ENCODE data around the gene APOC1.
"Not testable (repeated sequence)": the region's sequence is repeated elsewhere in the genome, so short reads cannot be mapped to it uniquely, and the experiment has no call there.

APOC1 gene

DNA sequence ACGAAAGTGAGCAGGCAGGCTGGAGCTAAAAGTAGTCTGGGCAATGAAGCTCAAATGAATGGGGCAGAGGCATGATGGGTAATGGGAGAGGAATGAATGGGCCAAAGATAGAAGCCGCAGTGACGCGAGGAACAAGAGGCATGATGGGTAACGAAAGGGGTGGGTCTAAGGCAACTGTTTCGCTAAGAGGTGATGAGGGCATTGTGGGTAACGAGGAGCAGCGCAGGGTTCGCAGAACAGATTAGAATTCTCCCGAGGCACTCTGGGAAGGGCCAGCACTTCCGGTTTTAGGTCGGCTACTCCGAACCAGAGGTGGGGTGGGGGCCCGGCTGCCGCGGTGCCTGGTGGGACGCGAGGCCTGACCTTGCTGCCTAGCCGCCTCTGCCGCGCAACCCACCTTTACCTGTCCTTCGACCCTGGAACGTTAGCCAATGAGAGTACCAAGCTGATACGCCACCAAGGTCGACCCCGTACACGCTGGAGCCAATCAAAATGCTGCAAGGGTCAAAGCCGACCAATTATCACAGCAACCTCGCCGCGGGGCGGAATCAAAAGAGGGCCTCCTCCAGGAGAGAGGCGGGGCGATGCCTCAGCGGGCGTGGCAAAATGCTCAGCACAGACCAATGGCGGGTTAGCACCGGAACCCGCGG is 23.9 kb upstream of the APOC1 start:
- peak; percentile 100 for DNase-seq (ENCODE audit: low spot score)

DNA sequence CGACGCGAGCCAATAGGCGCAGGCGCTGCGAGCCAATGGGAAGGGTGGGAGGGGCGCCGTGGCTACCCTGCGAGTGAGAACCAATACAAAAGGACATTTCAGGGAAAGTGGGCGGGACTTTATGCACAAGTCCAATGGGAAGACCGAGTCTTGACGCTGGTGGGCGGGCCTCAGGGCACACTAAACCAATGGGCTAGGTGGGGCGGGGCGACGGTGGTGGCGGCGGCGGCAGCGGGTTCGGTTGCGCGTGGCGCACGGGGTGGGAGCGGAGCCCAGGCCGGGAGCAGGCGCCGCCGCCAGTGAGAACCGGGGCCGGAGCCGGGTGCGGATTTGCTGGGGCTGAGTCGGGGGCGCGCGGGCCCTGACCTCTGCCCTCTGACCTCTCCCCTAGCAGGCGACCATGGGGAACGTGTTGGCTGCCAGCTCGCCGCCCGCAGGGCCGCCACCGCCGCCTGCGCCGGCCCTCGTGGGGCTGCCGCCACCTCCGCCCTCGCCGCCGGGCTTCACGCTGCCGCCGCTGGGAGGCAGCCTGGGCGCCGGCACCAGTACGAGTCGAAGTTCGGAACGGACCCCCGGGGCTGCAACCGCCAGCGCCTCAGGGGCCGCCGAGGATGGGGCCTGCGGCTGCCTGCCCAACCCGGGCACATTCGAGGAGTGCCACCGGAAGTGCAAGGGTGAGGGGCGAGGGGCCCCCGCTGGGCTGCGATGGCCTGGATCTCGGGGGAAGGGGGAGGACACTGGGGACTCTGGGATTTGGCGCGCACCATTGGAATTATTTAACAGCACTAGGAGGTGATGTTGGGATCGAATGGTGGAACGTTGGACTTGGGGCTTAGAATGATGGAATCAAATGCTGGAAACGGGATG is 23.2 kb upstream of the APOC1 start, which contains the start of gene TOMM40:
Gene TOMM40 (plus strand): TSS at position 239 of the 867 bp plus-strand sequence. CDS start 162 bp downstream, at position 401.
- no peak for DNase-seq (ENCODE audit: low spot score)

DNA sequence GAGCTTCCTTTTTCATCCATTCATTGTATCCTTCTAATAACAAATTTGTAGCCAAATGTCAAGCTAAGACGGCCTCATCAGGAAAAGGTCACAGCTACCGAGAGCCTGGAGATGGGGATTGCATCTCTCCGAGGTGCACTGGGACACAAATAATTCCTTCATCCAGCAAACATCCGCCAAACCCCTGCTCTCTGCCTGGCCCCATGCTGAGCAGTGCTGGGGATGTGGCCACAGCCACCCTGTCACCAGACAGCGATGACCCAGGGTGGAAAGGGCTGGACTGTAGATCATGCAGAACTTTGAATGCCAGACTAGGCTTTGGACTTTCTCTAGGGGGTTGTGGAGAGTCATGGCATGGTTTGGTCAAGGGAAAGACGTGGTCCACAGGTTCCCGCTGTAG is 21.5 kb upstream of the APOC1 start:
- no peak for DNase-seq (ENCODE audit: low spot score)

DNA sequence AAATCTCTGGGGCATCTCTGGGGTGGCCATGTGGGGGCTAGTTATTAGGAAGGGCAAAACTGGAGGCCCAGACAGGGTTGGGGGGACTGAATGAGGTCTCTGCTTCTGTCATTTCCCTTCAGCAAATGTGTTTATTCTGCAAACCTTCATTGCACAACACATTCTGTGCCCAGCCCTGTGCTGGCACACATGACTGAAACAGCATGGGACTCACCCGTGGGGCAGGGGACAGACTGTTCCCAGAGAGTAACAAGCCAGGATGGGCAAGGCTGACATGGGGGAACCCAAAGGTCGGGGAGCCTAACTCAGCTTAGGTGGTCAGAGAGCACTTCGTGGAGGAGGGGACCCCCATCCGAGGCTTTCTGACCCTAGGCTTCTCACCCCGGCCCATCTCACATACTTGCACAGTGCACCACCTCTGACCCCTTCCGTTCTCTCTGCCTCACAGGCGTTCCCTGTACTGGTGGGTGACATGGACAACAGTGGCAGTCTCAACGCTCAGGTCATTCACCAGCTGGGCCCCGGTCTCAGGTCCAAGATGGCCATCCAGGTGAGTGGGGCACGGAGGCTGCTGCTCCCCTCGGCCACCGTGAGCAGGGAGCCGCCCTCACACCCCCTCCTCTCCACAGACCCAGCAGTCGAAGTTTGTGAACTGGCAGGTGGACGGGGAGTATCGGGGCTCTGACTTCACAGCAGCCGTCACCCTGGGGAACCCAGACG is 20.9 kb upstream of the APOC1 start:
- no peak for DNase-seq (ENCODE audit: low spot score)

DNA sequence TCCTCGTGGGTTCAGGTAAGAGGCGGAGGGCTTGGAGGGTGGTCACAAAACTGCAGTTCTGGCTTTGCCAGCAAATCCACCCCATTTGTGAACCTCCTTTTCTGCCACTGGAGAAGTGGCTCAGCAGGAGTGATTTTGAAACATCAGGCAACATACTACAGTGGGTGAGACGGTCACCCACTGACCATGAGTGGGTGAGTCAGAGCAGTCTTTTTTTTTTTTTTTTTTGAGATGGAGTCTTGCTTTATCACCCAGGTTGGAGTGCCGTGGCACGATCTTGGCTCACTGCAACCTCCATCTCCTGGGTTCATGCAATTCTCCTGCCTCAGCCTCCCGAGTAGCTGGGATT is 20.4 kb upstream of the APOC1 start:
- DNase-seq (ENCODE audit: low spot score): no peak

DNA sequence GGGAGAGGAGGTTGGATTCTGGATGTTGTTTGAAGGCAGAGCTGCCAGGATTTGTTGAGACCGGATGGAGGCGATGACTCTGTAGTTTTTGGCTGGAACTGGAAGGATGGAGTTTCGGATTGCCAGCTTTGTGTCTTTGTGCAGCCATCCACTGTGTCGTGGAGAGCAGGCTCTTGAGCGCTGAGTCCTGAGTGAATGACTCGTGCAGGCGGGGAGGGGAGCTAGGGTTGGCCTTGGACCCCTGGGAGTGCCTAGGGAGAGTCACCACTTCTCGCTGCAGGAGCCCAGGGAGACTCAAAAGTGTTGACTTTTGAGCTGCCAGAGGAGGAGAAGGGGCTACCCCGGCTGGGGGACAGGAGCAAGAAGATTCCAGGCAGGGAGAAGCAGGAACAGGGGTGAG is 19.5 kb upstream of the APOC1 start:
- DNase-seq (ENCODE audit: low spot score): no peak

DNA sequence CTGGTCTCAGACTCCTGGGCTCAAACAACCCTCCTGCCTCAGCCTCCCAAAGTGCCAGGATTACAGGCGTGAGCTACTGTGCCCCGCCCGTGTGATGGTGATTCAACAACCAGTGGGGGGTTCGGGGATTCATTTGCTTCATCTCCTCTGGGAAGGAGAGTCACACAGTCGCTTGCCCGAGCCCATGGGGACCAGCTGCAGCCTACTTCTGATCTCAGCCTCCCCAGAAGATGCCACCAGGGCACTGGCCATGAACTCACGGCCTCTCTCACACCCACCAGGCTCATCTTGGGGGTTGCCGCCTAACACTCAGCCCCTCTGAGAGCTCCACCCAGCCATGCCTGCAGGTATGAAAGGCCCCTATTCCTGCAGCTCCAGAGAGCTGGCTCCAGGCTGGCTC is 16.6 kb upstream of the APOC1 start:
- DNase-seq (ENCODE audit: low spot score): no peak

DNA sequence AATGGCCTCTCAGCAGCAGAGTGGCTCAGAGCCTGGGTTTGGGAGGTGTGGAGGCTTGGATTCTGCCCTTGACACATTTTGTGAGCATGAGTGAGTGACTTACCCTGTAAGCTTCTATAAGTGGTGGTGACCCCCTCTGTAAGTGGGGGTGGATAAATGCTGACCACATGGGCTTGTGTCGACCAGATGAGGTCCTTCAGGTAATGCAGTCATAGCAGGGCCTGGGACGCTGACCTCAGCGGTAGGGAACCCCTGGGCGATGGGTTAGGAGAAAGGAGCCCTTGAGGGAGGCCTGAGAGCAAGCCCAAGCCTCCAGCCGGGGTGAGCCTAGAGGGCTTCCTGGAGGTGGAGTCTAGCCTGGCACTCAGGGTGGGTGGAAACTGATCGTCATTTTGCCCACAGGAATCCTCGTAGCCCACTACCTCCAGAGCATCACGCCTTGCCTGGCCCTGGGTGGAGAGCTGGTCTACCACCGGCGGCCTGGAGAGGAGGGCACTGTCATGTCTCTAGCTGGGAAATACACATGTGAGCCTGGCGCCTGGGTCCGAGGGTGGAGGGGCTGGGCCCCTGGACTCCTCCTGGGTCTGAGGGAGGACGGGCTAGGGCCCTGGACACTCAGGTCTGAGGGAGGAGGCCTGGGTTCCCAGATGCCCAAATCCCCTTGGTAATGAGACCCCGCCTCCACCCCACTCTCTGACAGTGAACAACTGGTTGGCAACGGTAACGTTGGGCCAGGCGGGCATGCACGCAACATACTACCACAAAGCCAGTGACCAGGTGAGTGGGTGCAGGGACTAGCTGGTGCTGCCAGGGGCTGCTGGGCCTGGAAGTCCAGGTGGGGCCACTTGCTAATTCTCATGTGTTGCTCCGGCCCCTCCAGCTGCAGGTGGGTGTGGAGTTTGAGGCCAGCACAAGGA is 13.8 kb upstream of the APOC1 start:
- no peak for DNase-seq (ENCODE audit: low spot score)

DNA sequence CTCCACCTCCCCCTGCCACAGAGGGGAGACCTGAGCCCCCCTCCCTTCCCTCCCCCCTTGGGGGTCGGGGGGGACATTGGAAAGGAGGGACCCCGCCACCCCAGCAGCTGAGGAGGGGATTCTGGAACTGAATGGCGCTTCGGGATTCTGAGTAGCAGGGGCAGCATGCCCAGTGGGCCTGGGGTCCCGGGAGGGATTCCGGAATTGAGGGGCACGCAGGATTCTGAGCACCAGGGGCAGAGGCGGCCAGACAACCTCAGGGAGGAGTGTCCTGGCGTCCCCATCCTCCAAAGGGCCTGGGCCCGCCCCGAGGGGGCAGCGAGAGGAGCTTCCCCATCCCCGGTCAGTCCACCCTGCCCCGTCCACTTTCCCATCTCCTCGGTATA is 11.2 kb upstream of the APOC1 start:
- no peak for DNase-seq (ENCODE audit: low spot score)

DNA sequence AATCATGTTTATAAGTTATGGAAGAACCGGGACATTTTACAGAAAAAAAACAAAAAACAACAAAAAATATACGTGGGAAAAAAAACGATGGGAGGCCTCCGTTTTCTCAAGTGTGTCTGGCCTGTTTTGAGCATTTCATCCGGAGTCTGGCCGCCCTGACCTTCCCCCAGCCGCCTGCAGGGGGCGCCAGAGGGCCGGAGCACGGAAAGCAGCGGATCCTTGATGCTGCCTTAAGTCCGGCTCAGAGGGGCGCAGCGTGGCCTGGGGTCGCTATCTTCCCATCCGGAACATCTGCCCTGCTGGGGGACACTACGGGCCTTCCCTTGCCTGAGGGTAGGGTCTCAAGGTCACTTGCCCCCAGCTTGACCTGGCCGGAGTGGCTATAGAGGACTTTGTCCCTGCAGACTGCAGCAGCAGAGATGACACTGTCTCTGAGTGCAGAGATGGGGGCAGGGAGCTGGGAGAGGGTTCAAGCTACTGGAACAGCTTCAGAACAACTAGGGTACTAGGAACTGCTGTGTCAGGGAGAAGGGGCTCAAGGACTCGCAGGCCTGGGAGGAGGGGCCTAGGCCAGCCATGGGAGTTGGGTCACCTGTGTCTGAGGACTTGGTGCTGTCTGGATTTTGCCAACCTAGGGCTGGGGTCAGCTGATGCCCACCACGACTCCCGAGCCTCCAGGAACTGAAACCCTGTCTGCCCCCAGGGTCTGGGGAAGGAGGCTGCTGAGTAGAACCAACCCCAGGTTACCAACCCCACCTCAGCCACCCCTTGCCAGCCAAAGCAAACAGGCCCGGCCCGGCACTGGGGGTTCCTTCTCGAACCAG is 10.6 kb upstream of the APOC1 start:
- peak; percentile 80 for DNase-seq (ENCODE audit: low spot score)

DNA sequence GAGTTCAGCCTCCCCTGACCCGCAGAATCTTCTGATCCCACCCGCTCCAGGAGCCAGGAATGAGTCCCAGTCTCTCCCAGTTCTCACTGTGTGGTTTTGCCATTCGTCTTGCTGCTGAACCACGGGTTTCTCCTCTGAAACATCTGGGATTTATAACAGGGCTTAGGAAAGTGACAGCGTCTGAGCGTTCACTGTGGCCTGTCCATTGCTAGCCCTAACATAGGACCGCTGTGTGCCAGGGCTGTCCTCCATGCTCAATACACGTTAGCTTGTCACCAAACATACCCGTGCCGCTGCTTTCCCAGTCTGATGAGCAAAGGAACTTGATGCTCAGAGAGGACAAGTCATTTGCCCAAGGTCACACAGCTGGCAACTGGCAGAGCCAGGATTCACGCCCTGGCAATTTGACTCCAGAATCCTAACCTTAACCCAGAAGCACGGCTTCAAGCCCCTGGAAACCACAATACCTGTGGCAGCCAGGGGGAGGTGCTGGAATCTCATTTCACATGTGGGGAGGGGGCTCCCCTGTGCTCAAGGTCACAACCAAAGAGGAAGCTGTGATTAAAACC is 9.9 kb upstream of the APOC1 start:
- DNase-seq (ENCODE audit: low spot score): no peak

DNA sequence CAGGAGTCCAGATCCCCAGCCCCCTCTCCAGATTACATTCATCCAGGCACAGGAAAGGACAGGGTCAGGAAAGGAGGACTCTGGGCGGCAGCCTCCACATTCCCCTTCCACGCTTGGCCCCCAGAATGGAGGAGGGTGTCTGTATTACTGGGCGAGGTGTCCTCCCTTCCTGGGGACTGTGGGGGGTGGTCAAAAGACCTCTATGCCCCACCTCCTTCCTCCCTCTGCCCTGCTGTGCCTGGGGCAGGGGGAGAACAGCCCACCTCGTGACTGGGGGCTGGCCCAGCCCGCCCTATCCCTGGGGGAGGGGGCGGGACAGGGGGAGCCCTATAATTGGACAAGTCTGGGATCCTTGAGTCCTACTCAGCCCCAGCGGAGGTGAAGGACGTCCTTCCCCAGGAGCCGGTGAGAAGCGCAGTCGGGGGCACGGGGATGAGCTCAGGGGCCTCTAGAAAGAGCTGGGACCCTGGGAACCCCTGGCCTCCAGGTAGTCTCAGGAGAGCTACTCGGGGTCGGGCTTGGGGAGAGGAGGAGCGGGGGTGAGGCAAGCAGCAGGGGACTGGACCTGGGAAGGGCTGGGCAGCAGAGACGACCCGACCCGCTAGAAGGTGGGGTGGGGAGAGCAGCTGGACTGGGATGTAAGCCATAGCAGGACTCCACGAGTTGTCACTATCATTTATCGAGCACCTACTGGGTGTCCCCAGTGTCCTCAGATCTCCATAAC is 8.8 kb upstream of the APOC1 start, which contains the start of gene APOE:
Gene APOE (plus strand): TSS at position 360 of the 724 bp plus-strand sequence. CDS start 829 bp downstream, outside the sequence.
- no peak for DNase-seq (ENCODE audit: low spot score)

DNA sequence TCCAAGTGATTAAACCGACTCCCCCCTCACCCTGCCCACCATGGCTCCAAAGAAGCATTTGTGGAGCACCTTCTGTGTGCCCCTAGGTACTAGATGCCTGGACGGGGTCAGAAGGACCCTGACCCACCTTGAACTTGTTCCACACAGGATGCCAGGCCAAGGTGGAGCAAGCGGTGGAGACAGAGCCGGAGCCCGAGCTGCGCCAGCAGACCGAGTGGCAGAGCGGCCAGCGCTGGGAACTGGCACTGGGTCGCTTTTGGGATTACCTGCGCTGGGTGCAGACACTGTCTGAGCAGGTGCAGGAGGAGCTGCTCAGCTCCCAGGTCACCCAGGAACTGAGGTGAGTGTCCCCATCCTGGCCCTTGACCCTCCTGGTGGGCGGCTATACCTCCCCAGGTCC is 6.8 kb upstream of the APOC1 start:
- no peak for DNase-seq (ENCODE audit: low spot score)

DNA sequence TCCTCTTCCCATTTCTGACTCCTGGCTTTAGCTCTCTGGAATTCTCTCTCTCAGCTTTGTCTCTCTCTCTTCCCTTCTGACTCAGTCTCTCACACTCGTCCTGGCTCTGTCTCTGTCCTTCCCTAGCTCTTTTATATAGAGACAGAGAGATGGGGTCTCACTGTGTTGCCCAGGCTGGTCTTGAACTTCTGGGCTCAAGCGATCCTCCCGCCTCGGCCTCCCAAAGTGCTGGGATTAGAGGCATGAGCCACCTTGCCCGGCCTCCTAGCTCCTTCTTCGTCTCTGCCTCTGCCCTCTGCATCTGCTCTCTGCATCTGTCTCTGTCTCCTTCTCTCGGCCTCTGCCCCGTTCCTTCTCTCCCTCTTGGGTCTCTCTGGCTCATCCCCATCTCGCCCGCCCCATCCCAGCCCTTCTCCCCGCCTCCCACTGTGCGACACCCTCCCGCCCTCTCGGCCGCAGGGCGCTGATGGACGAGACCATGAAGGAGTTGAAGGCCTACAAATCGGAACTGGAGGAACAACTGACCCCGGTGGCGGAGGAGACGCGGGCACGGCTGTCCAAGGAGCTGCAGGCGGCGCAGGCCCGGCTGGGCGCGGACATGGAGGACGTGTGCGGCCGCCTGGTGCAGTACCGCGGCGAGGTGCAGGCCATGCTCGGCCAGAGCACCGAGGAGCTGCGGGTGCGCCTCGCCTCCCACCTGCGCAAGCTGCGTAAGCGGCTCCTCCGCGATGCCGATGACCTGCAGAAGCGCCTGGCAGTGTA is 6.2 kb upstream of the APOC1 start:
- no peak for DNase-seq (ENCODE audit: low spot score)

DNA sequence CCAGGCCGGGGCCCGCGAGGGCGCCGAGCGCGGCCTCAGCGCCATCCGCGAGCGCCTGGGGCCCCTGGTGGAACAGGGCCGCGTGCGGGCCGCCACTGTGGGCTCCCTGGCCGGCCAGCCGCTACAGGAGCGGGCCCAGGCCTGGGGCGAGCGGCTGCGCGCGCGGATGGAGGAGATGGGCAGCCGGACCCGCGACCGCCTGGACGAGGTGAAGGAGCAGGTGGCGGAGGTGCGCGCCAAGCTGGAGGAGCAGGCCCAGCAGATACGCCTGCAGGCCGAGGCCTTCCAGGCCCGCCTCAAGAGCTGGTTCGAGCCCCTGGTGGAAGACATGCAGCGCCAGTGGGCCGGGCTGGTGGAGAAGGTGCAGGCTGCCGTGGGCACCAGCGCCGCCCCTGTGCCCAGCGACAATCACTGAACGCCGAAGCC is 5.6 kb upstream of the APOC1 start:
- DNase-seq (ENCODE audit: low spot score): no peak

DNA sequence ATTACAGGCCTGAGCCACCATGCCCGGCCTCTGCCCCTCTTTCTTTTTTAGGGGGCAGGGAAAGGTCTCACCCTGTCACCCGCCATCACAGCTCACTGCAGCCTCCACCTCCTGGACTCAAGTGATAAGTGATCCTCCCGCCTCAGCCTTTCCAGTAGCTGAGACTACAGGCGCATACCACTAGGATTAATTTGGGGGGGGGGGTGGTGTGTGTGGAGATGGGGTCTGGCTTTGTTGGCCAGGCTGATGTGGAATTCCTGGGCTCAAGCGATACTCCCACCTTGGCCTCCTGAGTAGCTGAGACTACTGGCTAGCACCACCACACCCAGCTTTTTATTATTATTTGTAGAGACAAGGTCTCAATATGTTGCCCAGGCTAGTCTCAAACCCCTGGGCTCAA is 4.6 kb upstream of the APOC1 start:
- DNase-seq (ENCODE audit: low spot score): peak; percentile 30

DNA sequence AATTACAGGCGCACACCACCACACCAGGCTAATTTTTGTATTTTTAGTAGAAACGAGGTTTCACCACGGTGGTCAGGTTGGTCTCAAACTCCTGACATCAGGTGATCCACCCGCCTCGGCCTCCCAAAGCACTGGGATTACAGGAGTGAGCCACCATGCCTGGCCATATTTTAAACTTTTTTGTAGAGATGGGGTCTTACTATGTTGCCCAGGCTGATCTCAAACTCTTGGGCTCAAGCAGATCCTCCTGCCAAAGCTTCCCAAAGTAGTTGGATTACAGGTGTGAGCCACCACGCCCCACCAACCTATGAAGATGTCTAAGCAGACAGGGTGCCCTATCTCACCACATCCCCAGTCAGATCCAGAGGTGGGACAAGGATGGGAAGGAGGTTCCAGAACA is 2.5 kb upstream of the APOC1 start:
- DNase-seq (ENCODE audit: low spot score): not testable (repeated sequence)

DNA sequence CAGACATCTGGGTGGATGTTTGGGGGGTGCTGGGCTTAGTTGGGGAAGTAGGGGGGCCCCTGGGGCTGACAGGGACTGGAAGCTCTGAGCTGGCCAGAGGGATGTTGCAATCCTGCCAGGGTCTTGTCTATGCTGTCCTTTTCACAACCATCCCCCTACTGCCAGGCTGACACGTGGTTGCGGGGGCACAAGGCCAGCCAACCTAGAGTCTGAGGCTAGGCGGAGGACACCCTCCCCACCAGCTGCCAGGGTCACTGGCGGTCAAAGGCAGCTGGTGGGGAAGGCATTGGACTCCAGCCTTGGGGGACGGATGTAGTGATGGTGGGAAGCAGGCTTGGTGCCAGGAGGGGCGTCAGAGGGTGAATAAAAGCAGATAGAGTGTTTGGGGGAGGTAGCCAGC is 1.6 kb upstream of the APOC1 start:
- DNase-seq (ENCODE audit: low spot score): no peak

Data from hematopoietic multipotent progenitor cell treated with erythropoietin and hydrocortisone succinate and interleukin-3 and kit ligand, for 17 days (in vitro differentiated cells).